T-helper 22 cell (primary cell): ENCODE measurements around the gene NUP214.
A peak's percentile ranks its signal among the peaks of the same experiment; 100 is the strongest.
"Not testable (repeated sequence)": the region's sequence is repeated elsewhere in the genome, so short reads cannot be mapped to it uniquely, and the experiment has no call there.

ENCODE experiments used
- DNase-seq: peaks from one replicate; pipeline ENCODE4 v3.0.0-alpha.2; 2020; ENCODE audit warnings: low read depth

Gene NUP214

GRCh38 chr9:131259916-131260597 lies 134.7 kb downstream of the NUP214 start:
- no peak for DNase-seq

- no peak for DNase-seq
These were observed 135.5 kb downstream of the NUP214 start for GRCh38 chr9:131260751-131261452.

GRCh38 chr9:131262327-131263032 lies 137.1 kb downstream of the NUP214 start:
- DNase-seq: no peak

- DNase-seq: not testable (repeated sequence)
These were observed 137.6 kb downstream of the NUP214 start for GRCh38 chr9:131263033-131263343.

GRCh38 chr9:131263701-131264100 lies 138.3 kb downstream of the NUP214 start:
- no peak for DNase-seq

GRCh38 chr9:131264231-131264630 lies 138.8 kb downstream of the NUP214 start:
- DNase-seq: no peak

GRCh38 chr9:131266266-131267229 lies 141.2 kb downstream of the NUP214 start:
- DNase-seq: peak; percentile 43

GRCh38 chr9:131270171-131271015 lies 145.0 kb downstream of the NUP214 start:
- peak; percentile 55 for DNase-seq

- not testable (repeated sequence) for DNase-seq
These were observed 145.6 kb downstream of the NUP214 start for GRCh38 chr9:131271016-131271273.

GRCh38 chr9:131271506-131271931 lies 146.1 kb downstream of the NUP214 start:
- DNase-seq: no peak

- DNase-seq: no peak
These were observed 146.8 kb downstream of the NUP214 start for GRCh38 chr9:131272212-131272611.

- DNase-seq: no peak
These were observed 147.9 kb downstream of the NUP214 start for GRCh38 chr9:131273146-131273855.

GRCh38 chr9:131273856-131274673 lies 148.7 kb downstream of the NUP214 start:
- no peak for DNase-seq

GRCh38 chr9:131274674-131275331 lies 149.4 kb downstream of the NUP214 start:
- DNase-seq: no peak

- no peak for DNase-seq
These were observed 150.1 kb downstream of the NUP214 start for GRCh38 chr9:131275332-131276093.

- DNase-seq: no peak
These were observed 150.9 kb downstream of the NUP214 start, which contains the start of gene FAM78A for GRCh38 chr9:131276094-131276888. Gene FAM78A, minus strand, starts transcription at chr9:131276510. Its CDS starts 331 bp downstream, at chr9:131276179.

GRCh38 chr9:131276891-131277286 lies 151.5 kb downstream of the NUP214 start:
- DNase-seq: peak; percentile 40
